Glomerular visceral epithelial cell (primary cell): ENCODE results near the gene VMA21.
A peak's percentile ranks its signal among the peaks of the same experiment; 100 is the strongest.

Experiments
- DNase-seq: peaks from one replicate; pipeline ENCODE4 v3.0.0-alpha.2; 2016; ENCODE audit errors: extremely low spot score

VMA21 gene

DNA sequence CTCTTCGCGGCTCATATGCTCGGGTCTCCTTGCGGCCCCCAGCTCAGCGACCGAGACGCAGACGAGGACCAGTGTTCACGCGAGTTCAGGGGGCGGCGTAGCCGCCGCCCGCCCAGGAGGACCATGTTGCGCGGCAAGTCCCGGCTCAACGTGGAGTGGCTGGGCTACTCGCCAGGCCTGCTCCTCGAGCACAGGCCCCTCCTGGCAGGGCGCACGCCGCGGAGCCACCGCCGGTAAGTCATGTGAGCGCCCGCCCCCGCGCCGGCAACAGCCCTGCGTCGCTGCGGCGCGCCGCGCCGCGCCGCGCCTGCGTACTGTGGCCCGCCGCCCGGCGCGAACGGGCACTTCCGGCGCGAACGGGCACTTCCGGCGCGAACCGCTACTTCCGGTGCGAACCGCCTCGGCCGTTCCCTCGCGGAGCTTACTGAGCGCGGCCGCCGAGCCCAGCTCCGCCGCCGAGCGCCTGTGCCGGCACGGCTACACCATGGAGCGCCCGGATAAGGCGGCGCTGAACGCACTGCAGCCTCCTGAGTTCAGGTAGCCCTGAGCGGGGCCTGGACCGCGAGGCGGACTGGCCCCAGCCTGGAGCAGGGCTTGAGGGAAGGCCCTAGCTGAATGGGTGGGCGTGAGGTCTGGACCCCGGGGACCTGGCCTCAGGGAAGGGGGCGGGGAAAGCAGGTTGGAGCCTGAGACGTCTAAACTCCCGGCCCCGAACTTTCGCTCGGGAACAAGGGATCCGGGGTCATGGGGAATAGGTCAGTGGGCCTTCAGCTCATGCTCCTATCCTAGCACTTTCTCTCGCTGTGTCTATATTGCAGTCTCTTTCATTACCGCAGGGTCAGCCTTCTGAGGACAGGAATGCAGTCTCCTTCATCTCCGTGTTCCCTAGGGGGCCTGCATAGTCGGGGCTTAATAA lies at the start of gene VMA21:
Gene VMA21 (plus strand): TSS at position 382 of the 916 bp plus-strand sequence. CDS start 103 bp downstream, at position 485.
- peak; percentile 84 for DNase-seq

GRCh38 chrX:151359341-151359740 lies 37.7 kb upstream of the VMA21 start:
- DNase-seq, result no peak

DNA sequence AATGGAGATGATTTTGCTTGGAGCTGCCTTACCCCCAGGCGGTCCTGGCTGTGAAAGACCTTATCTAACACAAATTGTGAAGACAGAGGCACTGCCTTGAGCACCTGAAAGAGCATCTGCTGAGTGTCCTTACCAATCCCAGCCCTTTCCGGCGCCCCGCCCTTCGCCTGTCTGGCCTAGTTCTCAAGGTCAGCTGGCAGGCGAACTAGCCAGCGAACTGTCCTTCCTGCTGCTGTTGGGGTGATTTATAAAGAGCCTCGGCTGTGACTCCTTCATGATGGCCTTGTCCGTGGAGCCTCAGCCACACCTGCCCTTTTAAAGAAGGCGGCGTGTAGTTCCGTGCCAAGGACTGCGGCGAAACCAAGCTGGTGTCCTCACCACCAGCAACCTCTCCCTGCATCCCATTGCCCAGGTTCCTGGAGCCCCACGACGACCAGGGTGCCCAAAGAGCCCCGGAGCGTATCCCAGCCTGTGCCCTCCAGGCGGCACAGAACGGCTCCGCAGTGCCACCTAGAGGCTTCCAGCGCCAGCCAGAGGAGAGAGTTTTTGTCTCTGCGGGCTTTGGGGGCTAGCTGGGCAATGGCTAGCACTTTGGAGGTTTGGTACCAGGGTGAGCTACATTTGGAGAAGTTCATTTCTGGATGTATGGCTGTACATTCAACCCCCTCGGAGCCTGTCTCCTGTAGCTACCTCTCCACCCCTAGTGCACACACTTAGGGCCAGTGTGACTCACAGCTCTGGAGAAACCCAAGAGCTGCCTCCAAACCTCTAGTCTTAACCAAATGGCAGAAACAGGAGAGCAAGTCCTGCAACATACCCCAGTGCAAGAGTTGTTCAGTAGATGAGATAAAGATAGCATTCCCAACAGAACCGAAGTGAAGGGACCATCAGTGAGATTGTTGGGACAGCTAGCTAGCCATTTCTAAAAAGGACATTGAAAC lies 36.8 kb upstream of the VMA21 start:
- DNase-seq, result peak; percentile 3

GRCh38 chrX:151363316-151363715 lies 33.7 kb upstream of the VMA21 start:
- no peak for DNase-seq

- DNase-seq, result no peak
Measured at GRCh38 chrX:151365579-151365978, 31.4 kb upstream of the VMA21 start.

DNA sequence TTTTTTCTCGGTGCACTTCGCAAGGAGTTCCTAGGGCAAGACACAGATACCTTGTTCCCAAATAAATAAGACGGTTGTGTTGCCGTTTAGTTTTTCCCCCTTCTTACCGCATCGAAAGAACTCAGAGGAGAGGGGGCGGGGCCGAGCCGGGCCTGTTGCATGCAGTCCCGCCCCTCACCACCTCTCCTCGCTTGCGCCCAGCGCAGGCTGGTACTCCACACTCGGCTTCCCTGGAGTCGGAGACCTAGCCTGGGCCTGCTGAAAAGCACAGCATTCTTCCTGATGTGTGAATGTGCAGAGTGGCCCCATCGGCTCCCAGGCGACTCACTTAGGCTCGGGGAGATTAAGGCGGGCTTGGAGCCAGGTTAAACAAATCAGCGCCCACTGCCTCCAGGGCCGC lies 26.1 kb upstream of the VMA21 start:
- no peak for DNase-seq

GRCh38 chrX:151384807-151385206 lies 12.2 kb upstream of the VMA21 start:
- DNase-seq, result no peak

GRCh38 chrX:151386838-151387459 lies 10.1 kb upstream of the VMA21 start:
- no peak for DNase-seq

- no peak for DNase-seq
Measured at GRCh38 chrX:151391722-151392121, 5.3 kb upstream of the VMA21 start.

- DNase-seq, result no peak
Measured at GRCh38 chrX:151393514-151393913, 3.5 kb upstream of the VMA21 start.

DNA sequence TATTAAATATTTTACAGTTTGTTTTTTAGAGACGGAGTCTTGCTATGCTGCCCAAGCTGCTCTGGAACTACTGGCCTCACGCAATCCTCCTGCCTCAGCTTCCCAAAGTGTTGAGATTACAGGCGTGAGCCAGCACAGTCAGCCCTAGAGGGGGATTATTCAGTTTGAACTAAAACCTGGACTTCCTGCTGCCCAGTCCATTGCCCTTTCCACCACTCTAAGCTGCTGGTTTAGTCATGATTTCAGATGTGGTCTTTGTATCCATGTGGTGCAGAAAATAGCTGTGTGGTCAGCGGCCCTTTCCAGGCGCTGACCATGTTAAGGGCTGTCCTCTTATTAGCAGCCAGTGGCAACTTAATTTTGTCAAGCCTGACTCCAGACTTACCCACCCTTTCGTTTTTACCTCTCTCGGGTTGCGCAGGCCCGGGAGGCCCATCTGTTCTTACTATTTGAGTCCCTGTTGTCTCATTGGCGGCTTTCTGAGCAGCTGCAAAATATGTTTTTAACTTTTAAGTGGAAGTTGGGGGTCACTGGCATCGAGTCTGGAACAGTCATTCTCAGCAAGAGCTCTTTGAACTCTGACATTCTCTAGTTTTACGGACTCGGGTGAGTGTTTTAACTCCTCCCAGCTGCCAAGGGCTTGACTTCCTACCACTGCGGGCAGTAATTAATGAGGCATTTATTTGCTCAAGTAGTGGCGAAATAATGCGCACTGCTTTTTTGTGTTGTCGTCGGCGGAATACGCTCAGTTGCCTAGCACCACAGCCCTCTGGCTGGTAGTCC lies 773 bp upstream of the VMA21 start:
- DNase-seq, result peak; percentile 29

- peak; percentile 12 for DNase-seq
Measured at GRCh38 chrX:151397741-151398070, 700 bp downstream of the VMA21 start.

GRCh38 chrX:151398346-151398745 lies 1.3 kb downstream of the VMA21 start:
- no peak for DNase-seq

GRCh38 chrX:151402719-151403390 lies 5.8 kb downstream of the VMA21 start:
- peak; percentile 2 for DNase-seq

DNA sequence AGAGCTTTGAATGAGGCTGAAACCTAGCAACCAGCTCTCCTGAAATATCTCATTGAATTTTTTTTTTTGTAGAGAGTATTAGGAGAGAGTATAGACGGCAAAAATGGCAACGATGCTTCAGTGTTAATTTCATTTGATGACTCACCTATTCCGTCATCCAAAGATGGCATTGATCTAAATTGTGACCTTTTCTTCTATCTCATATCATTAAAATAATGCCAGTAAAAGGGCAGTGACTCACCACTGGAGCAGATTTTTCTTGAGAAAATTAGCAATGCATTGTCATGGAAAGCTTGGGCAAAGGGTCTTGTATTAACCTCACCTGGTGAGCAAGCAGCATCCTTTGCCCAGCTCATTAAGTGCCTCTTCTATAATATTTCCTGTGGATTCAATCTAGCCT lies 19.6 kb downstream of the VMA21 start:
- no peak for DNase-seq

DNA sequence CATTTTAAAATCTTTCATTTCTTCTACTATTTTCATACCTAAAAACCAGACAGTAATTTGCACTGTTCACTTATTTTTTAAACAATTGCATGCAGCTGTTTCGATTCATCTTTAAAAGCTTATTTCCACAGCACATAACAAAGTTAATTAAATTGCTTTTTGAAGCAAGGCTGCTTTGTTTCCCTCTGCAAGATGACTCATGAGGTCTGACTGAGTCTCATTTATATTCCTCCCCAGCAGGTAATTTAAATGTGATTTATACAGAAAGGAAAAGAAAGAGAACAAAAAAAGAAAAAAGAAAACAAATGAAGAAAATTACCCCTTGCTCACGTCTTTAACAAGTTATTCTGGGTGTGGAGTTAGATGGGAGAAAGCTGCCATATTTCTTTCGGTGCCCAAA lies 22.8 kb downstream of the VMA21 start:
- DNase-seq, result no peak

GRCh38 chrX:151424505-151424904 lies 27.5 kb downstream of the VMA21 start:
- no peak for DNase-seq

GRCh38 chrX:151448509-151448908 lies 51.5 kb downstream of the VMA21 start:
- no peak for DNase-seq

DNA sequence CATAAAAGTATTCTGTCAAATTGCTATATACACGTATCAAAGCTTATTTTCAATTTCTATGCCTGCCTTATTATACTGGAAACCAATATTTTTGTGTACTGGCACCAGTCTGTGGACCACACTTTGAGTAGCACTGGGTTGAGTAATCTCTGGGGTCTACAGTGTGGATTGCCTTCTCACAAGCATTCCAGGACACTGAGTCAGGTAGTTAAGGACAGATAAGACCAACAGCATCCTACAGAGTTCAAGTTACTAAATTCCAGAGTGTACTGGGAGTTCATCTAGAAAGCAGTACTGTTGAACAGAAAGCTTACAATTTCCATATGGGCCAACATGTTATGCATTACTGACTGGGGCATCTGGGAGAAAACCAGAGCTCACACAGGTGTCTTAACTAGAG lies 61.8 kb downstream of the VMA21 start:
- no peak for DNase-seq
